ENCODE data around the gene PLXND1.

GRCh38 chr3:129596194-129597086 is 10.0 kb downstream of the PLXND1 start:
- TF ChIP-seq CTCF (IDR thresholded peaks at IDR 0.05; ENCODE audit: low read depth, low read length) (no peak), MAX (IDR thresholded peaks at IDR 0.05; ENCODE audit: low read depth, low read length) (peak; percentile 43; the same call in 1 of the 2 replicates), POLR2A (IDR thresholded peaks at IDR 0.05; ENCODE audit: extremely low read depth, insufficient read length) (no peak), MYC (IDR thresholded peaks at IDR 0.05; ENCODE audit: low read depth, low read length) (0 out of 2 replicates have a peak, but pooled peaks have one; percentile 18)

Data from NB4 (cell line).